KMS-11 (cell line): ENCODE measurements around the gene CORO2A.

ENCODE experiments used
- H2AFZ ChIP-seq: fragments of 200-600 bp; sonication (generic); 2 replicates; pipeline ENCODE4 v1.6.1; 2016; ENCODE audit warnings: antibody characterized with exemption, mixed run types, low read depth
- H3K27ac ChIP-seq: fragments of 200-600 bp; sonication (generic); 2 replicates; pipeline ENCODE4 v1.6.1; 2016; ENCODE audit warnings: mild to moderate bottlenecking, mixed run types
- H3K27me3 ChIP-seq: fragments of 200-600 bp; sonication (generic); 2 replicates; pipeline ENCODE4 v1.6.1; 2017; ENCODE audit warnings: mild to moderate bottlenecking, low read depth, mixed run types, moderate library complexity; ENCODE audit not compliant: insufficient read depth
- H3K36me3 ChIP-seq: fragments of 200-600 bp; sonication (generic); 2 replicates; pipeline ENCODE4 v1.6.1; 2017; ENCODE audit warnings: mild to moderate bottlenecking, mixed run types; ENCODE audit not compliant: insufficient read depth
- H3K4me1 ChIP-seq: fragments of 200-600 bp; sonication (generic); 2 replicates; pipeline ENCODE4 v1.6.1; 2016; ENCODE audit warnings: mild to moderate bottlenecking, low read depth, mixed run types; ENCODE audit not compliant: poor library complexity, severe bottlenecking
- H3K4me2 ChIP-seq: fragments of 200-600 bp; sonication (generic); 2 replicates; pipeline ENCODE4 v1.7.0; 2016; ENCODE audit warnings: mild to moderate bottlenecking, mixed run types
- H3K4me3 ChIP-seq: fragments of 200-600 bp; sonication (generic); IDR thresholded peaks from 2 replicates; pipeline ENCODE4 v1.6.1; 2017; ENCODE audit warnings: low read depth, low read length, mixed read lengths; ENCODE audit not compliant: insufficient read depth
- H3K79me2 ChIP-seq: fragments of 200-600 bp; sonication (generic); 2 replicates; pipeline ENCODE4 v1.6.1; 2016; ENCODE audit warnings: low read depth, mixed run types; ENCODE audit not compliant: insufficient read depth
- H3K9ac ChIP-seq: fragments of 200-600 bp; sonication (generic); 2 replicates; pipeline ENCODE4 v1.6.1; 2016; ENCODE audit warnings: mild to moderate bottlenecking, mixed run types
- H4K20me1 ChIP-seq: fragments of 200-600 bp; sonication (generic); 2 replicates; pipeline ENCODE4 v1.6.1; 2016; ENCODE audit warnings: mild to moderate bottlenecking, mixed run types; ENCODE audit not compliant: insufficient read depth
- CTCF ChIP-seq: fragments of 200-600 bp; sonication (generic); conservative IDR thresholded peaks from 2 replicates; pipeline ENCODE4 v1.6.1; 2017; ENCODE audit warnings: low read depth, mild to moderate bottlenecking, antibody characterized with exemption, low read length, moderate library complexity, mixed read lengths

The CORO2A gene

GRCh38 chr9:98225015-98225442 is 32.6 kb upstream of the CORO2A start:
- Histone ChIP-seq H3K9ac (no peak overlapping the region), H4K20me1 (no peaks in the 10 kb centered on the region), H2AFZ (no peak overlapping the region), H3K4me2 (no peak overlapping the region), H3K79me2 (no peaks in the 10 kb centered on the region), H3K36me3 (no peaks in the 10 kb centered on the region), H3K4me1 (no peaks in the 10 kb centered on the region), H3K27ac (no peak overlapping the region), H3K4me3 (no peak overlapping the region), H3K27me3 (no peaks in the 10 kb centered on the region)
- TF ChIP-seq CTCF, result no peak

- H3K4me1 ChIP-seq, result no peaks in the 10 kb centered on the region
- no peak overlapping the region for H2AFZ ChIP-seq
- H4K20me1 ChIP-seq, result no peaks in the 10 kb centered on the region
- no peak overlapping the region for H3K4me3 ChIP-seq
- no peaks in the 10 kb centered on the region for H3K79me2 ChIP-seq
- no peak for TF ChIP-seq CTCF
- H3K4me2 ChIP-seq, result no peak overlapping the region
- H3K36me3 ChIP-seq, result no peaks in the 10 kb centered on the region
- no peak overlapping the region for H3K9ac ChIP-seq
- no peak overlapping the region for H3K27ac ChIP-seq
- H3K27me3 ChIP-seq, result no peaks in the 10 kb centered on the region
Measured at GRCh38 chr9:98222885-98223691, 30.7 kb upstream of the CORO2A start.

GRCh38 chr9:98220911-98221310 is 28.5 kb upstream of the CORO2A start:
- H2AFZ ChIP-seq, result no peak overlapping the region
- no peak overlapping the region for H3K4me3 ChIP-seq
- no peaks in the 10 kb centered on the region for H3K27me3 ChIP-seq
- no peaks in the 10 kb centered on the region for H3K36me3 ChIP-seq
- no peaks in the 10 kb centered on the region for H4K20me1 ChIP-seq
- no peak overlapping the region for H3K9ac ChIP-seq
- no peaks in the 10 kb centered on the region for H3K79me2 ChIP-seq
- TF ChIP-seq CTCF, result no peak
- H3K27ac ChIP-seq, result no peak overlapping the region
- H3K4me1 ChIP-seq, result no peaks in the 10 kb centered on the region
- H3K4me2 ChIP-seq, result no peak overlapping the region

GRCh38 chr9:98219794-98220370 is 27.4 kb upstream of the CORO2A start:
- TF ChIP-seq CTCF, result no peak
- Histone ChIP-seq H3K4me1 (no peaks in the 10 kb centered on the region), H3K4me3 (no peak overlapping the region), H3K27ac (no peak overlapping the region), H4K20me1 (no peaks in the 10 kb centered on the region), H3K4me2 (no peak overlapping the region), H3K36me3 (no peaks in the 10 kb centered on the region), H3K27me3 (no peaks in the 10 kb centered on the region), H3K79me2 (no peaks in the 10 kb centered on the region), H2AFZ (no peak overlapping the region), H3K9ac (no peak overlapping the region)
